Prostate gland (tissue), 2 donors: ENCODE results near the gene DPP10.

Experiments
- POLR2A ChIP-seq: fragments of 450-650 bp; IDR thresholded peaks from one replicate; pipeline ENCODE4 v1.6.1; 2016; ENCODE audit warnings: antibody characterized with exemption, mild to moderate bottlenecking
- POLR2AphosphoS5 ChIP-seq: sonication (generic); formaldehyde crosslinking; IDR thresholded peaks from one replicate; pipeline ENCODE4 v1.6.1; 2017; ENCODE audit warnings: antibody characterized with exemption
- TF ChIP-seq, protein P1 (sequence below), 4 experiments: fragments of 200-600 bp in 2 of 4; fragments of 450-650 bp in 2 of 4; sonication (generic) in 2 of 4; IDR thresholded peaks; 1 replicate in 3 of 4; 2 replicates in 1 of 4; pipeline ENCODE4 v1.5.1; 2016 to 2019; ENCODE audit warnings: antibody characterized with exemption in 4 of 4, mild to moderate bottlenecking in 2 of 4, moderate library complexity in 2 of 4

DNA sequence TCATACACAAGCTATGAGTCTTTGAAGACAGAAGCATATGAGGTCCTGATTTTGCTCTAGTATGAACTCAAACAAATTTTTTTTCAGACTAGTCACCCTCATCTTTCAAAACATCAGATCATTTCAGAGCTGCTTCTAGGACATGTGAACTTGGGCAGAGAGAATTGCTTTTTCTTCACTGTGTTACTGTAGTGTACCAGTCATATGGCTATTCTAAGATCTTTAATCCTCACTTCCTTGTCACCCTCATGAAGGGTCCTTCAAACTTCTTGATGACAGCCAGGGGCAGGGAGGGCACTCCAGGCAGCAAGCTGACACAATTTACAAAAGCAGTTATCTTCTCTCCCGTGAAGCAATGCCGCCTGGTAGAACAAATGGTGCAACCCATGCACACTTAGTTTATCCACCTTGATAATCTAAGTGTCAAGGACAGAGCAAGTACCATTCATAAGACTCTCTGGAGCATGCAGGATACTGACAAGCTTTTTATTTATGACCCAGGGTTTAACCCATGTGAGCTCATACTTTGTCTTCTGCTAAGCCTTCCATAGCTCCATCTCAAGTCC, 200.6 kb downstream of the DPP10 start:
- TF ChIP-seq POLR2A (no peak), POLR2AphosphoS5 (no peak)
- TF ChIP-seq, protein P1, sequence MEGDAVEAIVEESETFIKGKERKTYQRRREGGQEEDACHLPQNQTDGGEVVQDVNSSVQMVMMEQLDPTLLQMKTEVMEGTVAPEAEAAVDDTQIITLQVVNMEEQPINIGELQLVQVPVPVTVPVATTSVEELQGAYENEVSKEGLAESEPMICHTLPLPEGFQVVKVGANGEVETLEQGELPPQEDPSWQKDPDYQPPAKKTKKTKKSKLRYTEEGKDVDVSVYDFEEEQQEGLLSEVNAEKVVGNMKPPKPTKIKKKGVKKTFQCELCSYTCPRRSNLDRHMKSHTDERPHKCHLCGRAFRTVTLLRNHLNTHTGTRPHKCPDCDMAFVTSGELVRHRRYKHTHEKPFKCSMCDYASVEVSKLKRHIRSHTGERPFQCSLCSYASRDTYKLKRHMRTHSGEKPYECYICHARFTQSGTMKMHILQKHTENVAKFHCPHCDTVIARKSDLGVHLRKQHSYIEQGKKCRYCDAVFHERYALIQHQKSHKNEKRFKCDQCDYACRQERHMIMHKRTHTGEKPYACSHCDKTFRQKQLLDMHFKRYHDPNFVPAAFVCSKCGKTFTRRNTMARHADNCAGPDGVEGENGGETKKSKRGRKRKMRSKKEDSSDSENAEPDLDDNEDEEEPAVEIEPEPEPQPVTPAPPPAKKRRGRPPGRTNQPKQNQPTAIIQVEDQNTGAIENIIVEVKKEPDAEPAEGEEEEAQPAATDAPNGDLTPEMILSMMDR (IDR thresholded peaks at IDR 0.05) = no peak
